GM12865 (cell line): ENCODE data around the gene HSPA2.
"Not testable (repeated sequence)": the region's sequence is repeated elsewhere in the genome, so short reads cannot be mapped to it uniquely, and the experiment has no call there.

Experiments
- DNase-seq: peaks from one replicate; pipeline ENCODE4 v3.0.0; 2010; ENCODE audit warnings: low read depth
- H3K4me3 ChIP-seq: 2 replicates; pipeline ENCODE4 v1.5.1; 2011; ENCODE audit warnings: mild to moderate bottlenecking, low read depth, low read length, control low read depth
- CTCF ChIP-seq: IDR thresholded peaks from 2 replicates; pipeline ENCODE4 v1.5.1; 2011; ENCODE audit warnings: low read length, control low read depth, low read depth, inconsistent platforms; ENCODE audit not compliant: insufficient read depth; ENCODE audit errors: missing control alignments

Gene HSPA2

GRCh38 chr14:64562436-64562835 lies 21.9 kb downstream of the HSPA2 start:
- H3K4me3 ChIP-seq, result no peak overlapping the region
- no peak for TF ChIP-seq CTCF
- DNase-seq, result no peak

GRCh38 chr14:64563696-64564095 lies 23.2 kb downstream of the HSPA2 start:
- no peak overlapping the region for H3K4me3 ChIP-seq
- no peak for TF ChIP-seq CTCF
- DNase-seq, result no peak

- DNase-seq, result no peak
- no peak overlapping the region for H3K4me3 ChIP-seq
- TF ChIP-seq CTCF, result no peak
Measured at GRCh38 chr14:64566651-64567122, 26.1 kb downstream of the HSPA2 start.

- no peak for TF ChIP-seq CTCF
- no peak overlapping the region for H3K4me3 ChIP-seq
- DNase-seq, result no peak
Measured at GRCh38 chr14:64569138-64569631, 28.6 kb downstream of the HSPA2 start.

GRCh38 chr14:64569646-64570045 lies 29.1 kb downstream of the HSPA2 start:
- H3K4me3 ChIP-seq, DNase-seq: not testable (repeated sequence)

- no peak overlapping the region for H3K4me3 ChIP-seq
- DNase-seq, result no peak
- no peak for TF ChIP-seq CTCF
Measured at GRCh38 chr14:64572386-64573104, 32.0 kb downstream of the HSPA2 start.

- DNase-seq, result no peak
- no peak for TF ChIP-seq CTCF
- H3K4me3 ChIP-seq, result no peak overlapping the region
Measured at GRCh38 chr14:64573109-64573508, 32.6 kb downstream of the HSPA2 start.
